Gastrocnemius medialis (tissue), 4 donors: ENCODE measurements around the gene LRRC23. TPM values are rescaled to one million over a fixed set of nuclear protein-coding genes. Genes with fewer than 3 reads are reported as not detected.

Experiments
- ATAC-seq, 2 donors: fragments of 150-250 bp; one replicate each; pipeline ENCODE4 v1.9.1; 2016
- DNase-seq, 2 donors: peaks; one replicate each; pipeline ENCODE4 v3.0.0-alpha.2; 2019
- H3K27ac ChIP-seq, 4 donors: fragments of 200-600 bp; sonication (generic); 1 replicate in 1 of 4; 2 replicates in 3 of 4; pipeline ENCODE4 v1.5.1; 2016 to 2018; ENCODE audit warnings: mild to moderate bottlenecking in 2 of 4, moderate library complexity in 1 of 4
- H3K27me3 ChIP-seq, 3 donors: fragments of 200-600 bp; sonication (generic) in 2 of 3; 1 replicate in 1 of 3; 2 replicates in 2 of 3; pipeline versions ENCODE4 v1.5.1 to v1.6.0; 2016 to 2019; ENCODE audit warnings: mild to moderate bottlenecking in 1 of 3, moderate library complexity in 1 of 3
- H3K36me3 ChIP-seq, 2 donors: fragments of 200-600 bp; sonication (generic) in 1 of 2; one replicate each; pipeline ENCODE4 v1.5.1; 2017 to 2018
- H3K4me1 ChIP-seq, 2 donors: fragments of 200-600 bp; sonication (generic) in 1 of 2; one replicate each; pipeline ENCODE4 v1.5.1; 2016 to 2017; ENCODE audit warnings: mild to moderate bottlenecking in 2 of 2
- H3K4me3 ChIP-seq, 4 donors: fragments of 200-600 bp; sonication (generic) in 3 of 4; 1 replicate in 1 of 4; 2 replicates in 3 of 4; pipeline ENCODE4 v1.5.1; 2016 to 2019; ENCODE audit warnings: mild to moderate bottlenecking in 2 of 4
- H3K9me3 ChIP-seq, 3 donors: fragments of 200-600 bp; sonication (generic) in 2 of 3; 1 replicate in 1 of 3; 2 replicates in 2 of 3; pipeline ENCODE4 v1.5.1; 2016 to 2019
- CTCF ChIP-seq, 5 experiments: fragments of 450-650 bp in 3 of 5; fragments of 200-600 bp in 2 of 5; sonication (generic) in 2 of 5; IDR thresholded peaks in 4 of 5; conservative IDR thresholded peaks in 1 of 5; 1 replicate in 4 of 5; 2 replicates in 1 of 5; pipeline ENCODE4 v1.5.1; 2016 to 2019; ENCODE audit warnings: antibody characterized with exemption in 5 of 5, mild to moderate bottlenecking in 3 of 5, moderate library complexity in 3 of 5
- POLR2A ChIP-seq, 2 donors: fragments of 450-650 bp; IDR thresholded peaks; one replicate each; pipeline ENCODE4 v1.6.1; 2017; ENCODE audit warnings: antibody characterized with exemption in 2 of 2, mild to moderate bottlenecking in 2 of 2, moderate library complexity in 2 of 2
- in situ Hi-C, 4 donors: fragments of 200-750 bp; cut with MboI; loops; one replicate each; pipeline versions ENCODE4 v1.15.0 to v1.8.0; 2017; ENCODE audit warnings: low sequenced_read_pairs in 4 of 4
- intact Hi-C: fragments of 100-400 bp; cut with DNase I; formaldehyde crosslinking; loops from one replicate; pipeline ENCODE4 v1.15.1; 2023; ENCODE audit warnings: low total_unique reads
- total RNA-seq, 4 donors: library from RNA; depleted of rRNA; stranded (reverse); fragments of >200 nt; gene quantifications; one replicate each; pipeline versions ENCODE4 v1.1.0 to v1.2.3, GENCODE V29; 2016

Gene LRRC23
- total RNA-seq, 4 donors from 2014 or later: 6.5 to 14.0 (median 11.0) TPM

- DNase-seq (no peak), ATAC-seq (no peak)
- intact Hi-C loops (no loop called here), in situ Hi-C loops (loop anchor here in 1 of 4 donors (25.0 kb wide), 1 partner anchor 195 kb away; the partner anchor contains the start of gene C1RL)
- no peaks in the 10 kb centered on the region for H3K36me3 ChIP-seq
- TF ChIP-seq POLR2A (IDR thresholded peaks at IDR 0.05) (no peak), CTCF (IDR thresholded peaks at IDR 0.05 in 4 of 5, conservative IDR thresholded peaks at IDR 0.05 in 1 of 5) (no peak)
- H3K4me3 ChIP-seq: no peak overlapping the region
- peaks cover 9 to 11% of the 10 kb centered on the region in 2 donors for H3K4me1 ChIP-seq
- H3K9me3 ChIP-seq: no peaks in the 10 kb centered on the region
- H3K27me3 ChIP-seq: peaks cover 14 to 20% (median 17%) of the 10 kb centered on the region in 3 donors
- H3K27ac ChIP-seq: no peak overlapping the region
These were observed 13.0 kb downstream of the LRRC23 start for GRCh38 chr12:6917491-6918231.

- Histone ChIP-seq H3K36me3 (no peaks in the 10 kb centered on the region), H3K4me1 (peaks cover 11 to 13% of the 10 kb centered on the region in 2 donors), H3K9me3 (no peaks in the 10 kb centered on the region), H3K27ac (no peak overlapping the region), H3K4me3 (no peak overlapping the region), H3K27me3 (peaks cover 4 to 15% (median 7%) of the 10 kb centered on the region in 3 donors)
- intact Hi-C loops (no loop called here), in situ Hi-C loops (loop anchor here in 1 of 4 donors (25.0 kb wide), 1 partner anchor 193 kb away; the partner anchor contains the start of gene C1RL)
- ATAC-seq (no peak), DNase-seq (no peak)
- TF ChIP-seq POLR2A (IDR thresholded peaks at IDR 0.05) (no peak), CTCF (IDR thresholded peaks at IDR 0.05 in 4 of 5, conservative IDR thresholded peaks at IDR 0.05 in 1 of 5) (no peak)
These were observed 15.0 kb downstream of the LRRC23 start for GRCh38 chr12:6919588-6919987.

GRCh38 chr12:6921539-6921938, 16.9 kb downstream of the LRRC23 start:
- Histone ChIP-seq H3K27ac (no peak overlapping the region), H3K36me3 (no peaks in the 10 kb centered on the region), H3K4me3 (no peak overlapping the region), H3K27me3 (no peaks in the 10 kb centered on the region), H3K9me3 (no peaks in the 10 kb centered on the region), H3K4me1 (peaks cover 23 to 24% of the 10 kb centered on the region in 2 donors)
- in situ Hi-C loops (loop anchor here in 2 of 4 donors (10.0 to 25.0 kb wide), 2 partner anchors 191 to 193 kb away; partner anchors contain the start of gene C1RL (in 1 of the 2)), intact Hi-C loops (loop anchor here (5.0 kb wide), 2 partner anchors 171 to 716 kb away; partner anchors contain the start of gene C1R)
- ATAC-seq: no peak
- no peak for DNase-seq
- TF ChIP-seq POLR2A (IDR thresholded peaks at IDR 0.05) (no peak), CTCF (IDR thresholded peaks at IDR 0.05 in 4 of 5, conservative IDR thresholded peaks at IDR 0.05 in 1 of 5) (no peak)

GRCh38 chr12:6921996-6922946, 17.6 kb downstream of the LRRC23 start:
- H3K9me3 ChIP-seq: no peaks in the 10 kb centered on the region
- intact Hi-C loops: loop anchor here (5.0 kb wide), 2 partner anchors 170 to 715 kb away; partner anchors contain the start of gene C1R
- no peak overlapping the region for H3K4me3 ChIP-seq
- H3K4me1 ChIP-seq: peaks cover 30% of the 10 kb centered on the region in 2 donors
- ATAC-seq (no peak), DNase-seq (no peak)
- H3K36me3 ChIP-seq: no peaks in the 10 kb centered on the region
- TF ChIP-seq POLR2A (IDR thresholded peaks at IDR 0.05) (no peak), CTCF (IDR thresholded peaks at IDR 0.05 in 4 of 5, conservative IDR thresholded peaks at IDR 0.05 in 1 of 5) (no peak)
- in situ Hi-C loops: loop anchor here in 2 of 4 donors (10.0 to 25.0 kb wide), 2 partner anchors 190 to 193 kb away; partner anchors contain the start of gene C1RL (in 1 of the 2)
- no peaks in the 10 kb centered on the region for H3K27me3 ChIP-seq
- no peak overlapping the region for H3K27ac ChIP-seq
